SK-N-SH treated with all-trans-retinoic acid at 6 μM for 48 hours (cell line): ENCODE data around the gene IL20RB.

Source experiments
- BACH2 ChIP-seq: fragments of 250-450 bp; sonication (Bioruptor Pico); IDR thresholded peaks from 2 replicates; pipeline ENCODE4 v1.9.0; 2021; ENCODE audit warnings: mild to moderate bottlenecking, borderline replicate concordance
- ZFP3 ChIP-seq: fragments of 250-450 bp; sonication (Bioruptor Pico); IDR thresholded peaks from 2 replicates; pipeline ENCODE4 v1.5.0; 2020; ENCODE audit warnings: mild to moderate bottlenecking, moderate library complexity
- ZNF565 ChIP-seq: fragments of 450-650 bp; formaldehyde crosslinking; conservative IDR thresholded peaks from 2 replicates; pipeline ENCODE4 v1.5.0; 2020; ENCODE audit warnings: low read depth, mild to moderate bottlenecking, moderate library complexity
- TF ChIP-seq, protein P1 (sequence below): fragments of 250-450 bp; sonication (Bioruptor Pico); IDR thresholded peaks from 2 replicates; pipeline ENCODE4 v1.5.1; 2020; ENCODE audit warnings: low read depth, mild to moderate bottlenecking, moderate library complexity
- TF ChIP-seq, protein P2 (sequence below): fragments of 250-450 bp; sonication (Bioruptor Pico); IDR thresholded peaks from 2 replicates; pipeline ENCODE4 v1.8.0; 2020; ENCODE audit warnings: mild to moderate bottlenecking, moderate library complexity, borderline replicate concordance

DNA sequence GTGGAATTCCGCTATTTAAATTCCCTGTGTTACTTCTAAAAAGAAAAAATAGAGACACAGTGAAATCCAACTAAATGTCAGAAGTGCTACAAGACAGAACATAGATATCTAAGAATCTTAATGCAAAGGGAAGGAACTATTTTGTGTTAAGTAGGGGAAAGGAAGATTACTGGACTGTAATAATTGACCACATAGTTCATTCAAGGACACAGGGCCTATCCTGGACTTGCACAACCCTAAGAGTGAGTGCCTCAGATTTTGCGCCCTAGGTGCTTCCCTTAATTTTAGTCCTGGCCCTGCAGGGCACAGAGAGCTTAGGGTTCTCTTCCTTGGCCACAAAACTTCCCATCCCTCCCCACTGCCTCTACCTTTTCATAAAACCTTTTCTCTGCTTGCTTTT lies 3.5 kb upstream of the IL20RB start:
- TF ChIP-seq ZFP3 (CRISPR knock-in tag) (no peak), ZNF565 (CRISPR knock-in tag) (no peak), BACH2 (CRISPR knock-in tag) (no peak)
- TF ChIP-seq, protein P1, sequence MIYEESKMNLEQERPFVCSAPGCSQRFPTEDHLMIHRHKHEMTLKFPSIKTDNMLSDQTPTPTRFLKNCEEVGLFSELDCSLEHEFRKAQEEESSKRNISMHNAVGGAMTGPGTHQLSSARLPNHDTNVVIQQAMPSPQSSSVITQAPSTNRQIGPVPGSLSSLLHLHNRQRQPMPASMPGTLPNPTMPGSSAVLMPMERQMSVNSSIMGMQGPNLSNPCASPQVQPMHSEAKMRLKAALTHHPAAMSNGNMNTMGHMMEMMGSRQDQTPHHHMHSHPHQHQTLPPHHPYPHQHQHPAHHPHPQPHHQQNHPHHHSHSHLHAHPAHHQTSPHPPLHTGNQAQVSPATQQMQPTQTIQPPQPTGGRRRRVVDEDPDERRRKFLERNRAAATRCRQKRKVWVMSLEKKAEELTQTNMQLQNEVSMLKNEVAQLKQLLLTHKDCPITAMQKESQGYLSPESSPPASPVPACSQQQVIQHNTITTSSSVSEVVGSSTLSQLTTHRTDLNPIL (CRISPR knock-in tag): no peak
- TF ChIP-seq, protein P2, sequence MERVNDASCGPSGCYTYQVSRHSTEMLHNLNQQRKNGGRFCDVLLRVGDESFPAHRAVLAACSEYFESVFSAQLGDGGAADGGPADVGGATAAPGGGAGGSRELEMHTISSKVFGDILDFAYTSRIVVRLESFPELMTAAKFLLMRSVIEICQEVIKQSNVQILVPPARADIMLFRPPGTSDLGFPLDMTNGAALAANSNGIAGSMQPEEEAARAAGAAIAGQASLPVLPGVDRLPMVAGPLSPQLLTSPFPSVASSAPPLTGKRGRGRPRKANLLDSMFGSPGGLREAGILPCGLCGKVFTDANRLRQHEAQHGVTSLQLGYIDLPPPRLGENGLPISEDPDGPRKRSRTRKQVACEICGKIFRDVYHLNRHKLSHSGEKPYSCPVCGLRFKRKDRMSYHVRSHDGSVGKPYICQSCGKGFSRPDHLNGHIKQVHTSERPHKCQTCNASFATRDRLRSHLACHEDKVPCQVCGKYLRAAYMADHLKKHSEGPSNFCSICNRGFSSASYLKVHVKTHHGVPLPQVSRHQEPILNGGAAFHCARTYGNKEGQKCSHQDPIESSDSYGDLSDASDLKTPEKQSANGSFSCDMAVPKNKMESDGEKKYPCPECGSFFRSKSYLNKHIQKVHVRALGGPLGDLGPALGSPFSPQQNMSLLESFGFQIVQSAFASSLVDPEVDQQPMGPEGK: no peak
